Astrocyte (in vitro differentiated cells and primary cell): ENCODE measurements around the gene AHDC1. TPM values are rescaled to one million over a fixed set of nuclear protein-coding genes. Genes with fewer than 3 reads are reported as not detected.

Experiments used
- DNase-seq: peaks from one replicate; pipeline ENCODE4 v3.0.0-alpha.2; 2010; ENCODE audit warnings: low read depth
- FAIRE-seq: peaks from 2 replicates; lab custom pipeline; 2011; peaks lifted over from hg19 to GRCh38; lab: Jason Lieb, UNC
- H2AFZ ChIP-seq: 2 replicates; pipeline ENCODE4 v1.6.0; 2012; ENCODE audit warnings: low read depth, low read length, inconsistent platforms
- H3K27ac ChIP-seq: 2 replicates; pipeline ENCODE4 v1.5.1; 2011; ENCODE audit warnings: low read depth, low read length, inconsistent platforms
- H3K27me3 ChIP-seq: 2 replicates; pipeline ENCODE4 v1.6.0; 2011; ENCODE audit warnings: low read length, inconsistent platforms; ENCODE audit not compliant: insufficient read depth
- H3K36me3 ChIP-seq: 2 replicates; pipeline ENCODE4 v1.5.1; 2011; ENCODE audit warnings: low read length, inconsistent platforms; ENCODE audit not compliant: insufficient read depth
- H3K4me1 ChIP-seq: 2 replicates; pipeline ENCODE4 v1.5.1; 2011; ENCODE audit warnings: low read length, inconsistent platforms; ENCODE audit not compliant: insufficient read depth
- H3K4me2 ChIP-seq: 2 replicates; pipeline ENCODE4 v1.6.0; 2012; ENCODE audit warnings: low read length, inconsistent platforms
- H3K4me3 ChIP-seq: 2 replicates; pipeline ENCODE4 v1.5.1; 2011; ENCODE audit warnings: low read depth, mild to moderate bottlenecking, low read length, inconsistent platforms; ENCODE audit not compliant: insufficient read depth
- H3K79me2 ChIP-seq: 2 replicates; pipeline ENCODE4 v1.6.0; 2012; ENCODE audit warnings: mild to moderate bottlenecking, low read length, inconsistent platforms; ENCODE audit not compliant: insufficient read depth
- H3K9ac ChIP-seq: 2 replicates; pipeline ENCODE4 v1.6.0; 2012; ENCODE audit warnings: mild to moderate bottlenecking, low read length, inconsistent platforms
- H3K9me3 ChIP-seq: 2 replicates; pipeline ENCODE4 v1.5.1; 2012; ENCODE audit warnings: low read depth, mild to moderate bottlenecking, low read length, inconsistent platforms; ENCODE audit not compliant: insufficient read depth
- H4K20me1 ChIP-seq: 2 replicates; pipeline ENCODE4 v1.6.0; 2012; ENCODE audit warnings: low read length, inconsistent platforms; ENCODE audit not compliant: insufficient read depth
- H3K27ac Mint-ChIP-seq: one replicate; pipeline ENCODE4 v1.8.0; 2021; ENCODE audit warnings: mild to moderate bottlenecking, mixed read lengths; ENCODE audit not compliant: unreplicated experiment
- H3K27me3 Mint-ChIP-seq: one replicate; pipeline ENCODE4 v1.8.0; 2021; ENCODE audit warnings: low read depth, mixed read lengths; ENCODE audit not compliant: unreplicated experiment
- H3K36me3 Mint-ChIP-seq: one replicate; pipeline ENCODE4 v1.8.0; 2021; ENCODE audit warnings: low read depth, mixed read lengths; ENCODE audit not compliant: unreplicated experiment
- H3K4me1 Mint-ChIP-seq: one replicate; pipeline ENCODE4 v1.8.0; 2021; ENCODE audit warnings: low read depth, mixed read lengths; ENCODE audit not compliant: unreplicated experiment
- H3K4me3 Mint-ChIP-seq: one replicate; pipeline ENCODE4 v1.8.0; 2021; ENCODE audit warnings: mild to moderate bottlenecking, moderate library complexity, mixed read lengths; ENCODE audit not compliant: unreplicated experiment
- H3K9me3 Mint-ChIP-seq: one replicate; pipeline ENCODE4 v1.8.0; 2021; ENCODE audit warnings: mild to moderate bottlenecking, mixed read lengths; ENCODE audit not compliant: unreplicated experiment
- CTCF ChIP-seq: IDR thresholded peaks from 2 replicates; pipeline ENCODE4 v1.5.1; 2011; ENCODE audit warnings: low read depth, mild to moderate bottlenecking, inconsistent platforms, low read length, moderate library complexity; ENCODE audit not compliant: insufficient read depth
- EZH2 ChIP-seq: IDR thresholded peaks from 2 replicates; pipeline ENCODE4 v1.6.1; 2012; ENCODE audit warnings: mild to moderate bottlenecking, low read length, inconsistent platforms; ENCODE audit not compliant: insufficient read depth
- total RNA-seq: library from RNA; stranded (reverse); gene quantifications from 2 replicates; pipeline ENCODE4 v1.2.1, GENCODE V29; 2021

AHDC1 gene
- total RNA-seq, 1 donor from 2014 or later: 75.7 TPM

- no peaks in the 10 kb centered on the region for H3K9me3 ChIP-seq
- Mint-ChIP-seq H3K27me3 (peaks cover 54% of the 10 kb centered on the region), H3K4me3 (no peak overlapping the region), H3K36me3 (peaks cover 2% of the 10 kb centered on the region), H3K4me1 (peaks cover 2% of the 10 kb centered on the region), H3K9me3 (peaks cover 2% of the 10 kb centered on the region), H3K27ac (no peak overlapping the region)
- no peaks in the 10 kb centered on the region for H4K20me1 ChIP-seq
- H3K4me2 ChIP-seq: no peak overlapping the region
- H3K4me3 ChIP-seq: no peak overlapping the region
- H3K27ac ChIP-seq: no peak overlapping the region
- no peak overlapping the region for H3K9ac ChIP-seq
- no peaks in the 10 kb centered on the region for H3K4me1 ChIP-seq
- DNase-seq: no peak
- FAIRE-seq: no peak
- no peaks in the 10 kb centered on the region for H3K36me3 ChIP-seq
- peaks cover 18% of the 10 kb centered on the region for H3K27me3 ChIP-seq
- no peak overlapping the region for H2AFZ ChIP-seq
- no peaks in the 10 kb centered on the region for H3K79me2 ChIP-seq
- TF ChIP-seq CTCF: no peak
- TF ChIP-seq EZH2: no peak
These were observed 8.8 kb upstream of the AHDC1 start for GRCh38 chr1:27612718-27613117.

DNA sequence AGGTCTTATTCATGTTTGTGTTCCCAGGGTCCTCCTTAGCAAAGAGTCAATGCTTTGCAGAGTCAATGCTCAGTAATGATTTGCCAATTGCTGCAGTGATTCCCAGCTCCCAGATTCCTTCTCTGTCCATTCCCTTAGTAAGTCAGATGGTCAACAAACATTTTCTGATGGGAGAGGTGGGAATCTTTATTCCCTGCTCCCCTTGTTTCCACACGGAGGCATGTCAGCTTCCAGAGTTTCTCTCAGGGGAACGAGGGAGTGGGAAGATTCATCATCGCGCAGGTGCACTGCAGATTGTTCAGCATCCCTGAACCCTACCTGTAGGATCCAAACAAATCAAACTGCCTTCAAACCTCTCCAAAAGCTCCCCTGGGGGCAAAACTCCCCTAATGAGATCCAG lies 7.5 kb upstream of the AHDC1 start:
- Histone ChIP-seq H3K27ac (no peak overlapping the region), H2AFZ (no peak overlapping the region), H3K4me2 (no peak overlapping the region), H3K36me3 (no peaks in the 10 kb centered on the region), H3K79me2 (no peaks in the 10 kb centered on the region), H3K4me3 (no peak overlapping the region), H4K20me1 (no peaks in the 10 kb centered on the region), H3K4me1 (peaks cover 12% of the 10 kb centered on the region), H3K9ac (no peak overlapping the region), H3K27me3 (peaks cover 18% of the 10 kb centered on the region), H3K9me3 (no peaks in the 10 kb centered on the region)
- no peak overlapping the region for H3K27ac Mint-ChIP-seq
- H3K4me1 Mint-ChIP-seq: peaks cover 13% of the 10 kb centered on the region
- no peaks in the 10 kb centered on the region for H3K36me3 Mint-ChIP-seq
- peaks cover 44% of the 10 kb centered on the region for H3K27me3 Mint-ChIP-seq
- H3K9me3 Mint-ChIP-seq: peaks cover 2% of the 10 kb centered on the region
- no peak for DNase-seq
- no peak for TF ChIP-seq CTCF
- TF ChIP-seq EZH2: no peak
- no peak overlapping the region for H3K4me3 Mint-ChIP-seq
- no peak for FAIRE-seq

- no peak overlapping the region for H3K4me3 ChIP-seq
- no peak overlapping the region for H2AFZ ChIP-seq
- Mint-ChIP-seq H3K4me1 (peaks cover 27% of the 10 kb centered on the region), H3K9me3 (peaks cover 2% of the 10 kb centered on the region), H3K27ac (no peak overlapping the region), H3K36me3 (no peaks in the 10 kb centered on the region), H3K27me3 (peaks cover 34% of the 10 kb centered on the region), H3K4me3 (no peak overlapping the region)
- H3K79me2 ChIP-seq: no peaks in the 10 kb centered on the region
- H3K27me3 ChIP-seq: peaks cover 18% of the 10 kb centered on the region
- H3K27ac ChIP-seq: no peak overlapping the region
- H3K9me3 ChIP-seq: no peaks in the 10 kb centered on the region
- TF ChIP-seq EZH2 (no peak), CTCF (no peak)
- H3K4me2 ChIP-seq: no peak overlapping the region
- FAIRE-seq: no peak
- no peak overlapping the region for H3K9ac ChIP-seq
- no peaks in the 10 kb centered on the region for H4K20me1 ChIP-seq
- peaks cover 17% of the 10 kb centered on the region for H3K4me1 ChIP-seq
- no peak for DNase-seq
- no peaks in the 10 kb centered on the region for H3K36me3 ChIP-seq
These were observed 5.8 kb upstream of the AHDC1 start for GRCh38 chr1:27609618-27610240.
